Kidney (tissue), 14 donors: ENCODE results near the gene LRFN4. TPM values are rescaled to one million over a fixed set of nuclear protein-coding genes. Genes with fewer than 3 reads are reported as not detected.

Source experiments
- DNase-seq, 5 donors: peaks; one replicate each; pipeline ENCODE4 v3.0.0-alpha.2; 2013 to 2020
- FAIRE-seq: peaks from 2 replicates; lab custom pipeline; 2012; peaks lifted over from hg19 to GRCh38; lab: Jason Lieb, UNC
- H3K27ac ChIP-seq, 2 donors: one replicate each; pipeline ENCODE4 v1.7.0; 2013; ENCODE audit warnings: low read depth in 2 of 2, low read length in 2 of 2, inconsistent platforms in 1 of 2
- H3K27me3 ChIP-seq: one replicate; pipeline ENCODE4 v1.7.1; 2013; ENCODE audit warnings: low read length, inconsistent platforms; ENCODE audit not compliant: control insufficient read depth, insufficient read depth
- H3K36me3 ChIP-seq, 3 donors: one replicate each; pipeline versions ENCODE4 v1.7.0 to v1.7.1; 2013; ENCODE audit warnings: low read length in 3 of 3, control low read depth in 1 of 3, inconsistent platforms in 1 of 3; ENCODE audit not compliant: insufficient read depth in 3 of 3, control insufficient read depth in 2 of 3
- H3K4me1 ChIP-seq, 3 donors: one replicate each; pipeline versions ENCODE4 v1.7.0 to v1.7.1; 2013; ENCODE audit warnings: low read length in 3 of 3, inconsistent platforms in 1 of 3, low read depth in 1 of 3; ENCODE audit not compliant: control insufficient read depth in 2 of 3, insufficient read depth in 2 of 3
- H3K4me3 ChIP-seq, 3 donors: one replicate each; pipeline versions ENCODE4 v1.7.0 to v1.8.1; 2013; ENCODE audit warnings: low read length in 3 of 3, control low read depth in 1 of 3, inconsistent platforms in 1 of 3
- H3K9ac ChIP-seq, 3 donors: one replicate each; pipeline versions ENCODE4 v1.7.0 to v1.7.1; 2013; ENCODE audit warnings: low read length in 3 of 3, control low read depth in 1 of 3, inconsistent platforms in 1 of 3
- H3K9me3 ChIP-seq, 3 donors: one replicate each; pipeline versions ENCODE4 v1.7.0 to v1.7.1; 2013; ENCODE audit warnings: low read length in 3 of 3, control low read depth in 1 of 3, inconsistent platforms in 1 of 3; ENCODE audit not compliant: control insufficient read depth in 2 of 3, insufficient read depth in 1 of 3
- intact Hi-C: fragments of 100-400 bp; cut with DNase I; formaldehyde crosslinking; loops from one replicate; pipeline ENCODE4 v1.11.1; 2022
- polyA plus RNA-seq: library from polyadenylated mRNA; stranded (reverse); fragments of 350-450 nt; fragmentation: Illumina TruSeq; extraction: RNeasy Lipid Tissue Mini Kit (QIAGEN cat#74804); gene quantifications from one replicate; pipeline ENCODE4 v1.2.3, GENCODE V29; 2014; ENCODE audit warnings: low read depth, low replicate concordance; ENCODE audit not compliant: insufficient read depth
- total RNA-seq: library from RNA; stranded (reverse); fragmentation: NEBNext Ultra II Directional; extraction: Animal tissue kit (Norgen Biotek cat#: 25700); gene quantifications from one replicate; pipeline ENCODE4 v1.2.1, GENCODE V29; 2021
- TF ChIP-seq, protein P1 (sequence below): IDR thresholded peaks from 3 replicates; pipeline ENCODE4 v1.5.1; 2012; ENCODE audit warnings: mild to moderate bottlenecking, moderate library complexity, borderline replicate concordance; ENCODE audit not compliant: insufficient read depth; ENCODE audit errors: extremely low read depth
- donor health status: control.
- donor health status: control.
- donor health status: control.
- donor health status: control.
- donor health status: control.
- donor health status: DM: yes; HTN: yes; CAD: no.
- donor health status: Normal renal cell carcinoma (clear cell type).

The LRFN4 gene
- total and polyA plus RNA-seq, 2 donors from 2014 or later = 6.8 to 22.3 TPM

DNA sequence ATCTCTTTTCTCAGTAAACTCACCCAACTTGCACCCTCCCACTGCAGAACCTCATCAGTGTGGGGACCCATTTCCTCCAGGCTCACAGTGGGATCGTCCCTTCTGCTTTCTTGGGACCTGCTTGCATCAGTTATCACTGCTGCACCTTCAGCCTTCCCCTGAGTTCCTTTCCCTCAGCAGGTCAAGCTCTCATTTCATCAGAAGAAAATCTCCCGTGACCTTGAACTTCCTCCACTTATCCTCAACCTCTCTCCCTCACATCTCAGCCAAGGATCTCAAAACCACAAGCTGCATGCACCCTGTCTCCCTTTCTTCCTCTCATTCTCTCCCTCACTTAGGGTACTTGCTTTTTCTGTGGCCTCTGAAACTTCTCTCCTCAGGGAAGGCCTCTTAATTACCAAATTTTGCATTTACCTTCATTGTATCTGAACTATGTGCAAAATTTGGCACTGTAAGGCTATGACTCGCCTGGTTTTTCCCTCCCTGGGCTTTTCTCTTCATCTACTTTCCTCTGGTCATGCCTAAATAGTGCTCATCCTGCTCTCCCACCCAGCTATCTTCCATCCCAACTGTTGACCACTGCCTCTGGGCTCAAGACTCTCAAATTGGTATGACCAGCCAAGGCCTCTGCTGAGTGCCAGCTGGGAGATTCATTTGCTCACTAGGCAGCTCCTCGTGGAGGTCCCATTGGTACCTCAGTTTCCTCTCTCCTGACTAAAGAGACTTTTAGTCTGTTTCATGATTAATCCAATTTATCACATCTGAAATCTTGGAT lies 16.4 kb upstream of the LRFN4 start:
- Histone ChIP-seq H3K9me3 (no peaks in the 10 kb centered on the region), H3K27ac (no peak overlapping the region), H3K4me1 (peaks cover 0 to 14% (median 0%) of the 10 kb centered on the region in 3 donors), H3K27me3 (no peaks in the 10 kb centered on the region), H3K36me3 (peaks cover 0 to 6% (median 5%) of the 10 kb centered on the region in 3 donors), H3K4me3 (no peak overlapping the region), H3K9ac (no peak overlapping the region)
- intact Hi-C loops = no loop called here
- DNase-seq (peak in 1 of 5 donors; percentile 27), FAIRE-seq (no peak)
- TF ChIP-seq, protein P1, sequence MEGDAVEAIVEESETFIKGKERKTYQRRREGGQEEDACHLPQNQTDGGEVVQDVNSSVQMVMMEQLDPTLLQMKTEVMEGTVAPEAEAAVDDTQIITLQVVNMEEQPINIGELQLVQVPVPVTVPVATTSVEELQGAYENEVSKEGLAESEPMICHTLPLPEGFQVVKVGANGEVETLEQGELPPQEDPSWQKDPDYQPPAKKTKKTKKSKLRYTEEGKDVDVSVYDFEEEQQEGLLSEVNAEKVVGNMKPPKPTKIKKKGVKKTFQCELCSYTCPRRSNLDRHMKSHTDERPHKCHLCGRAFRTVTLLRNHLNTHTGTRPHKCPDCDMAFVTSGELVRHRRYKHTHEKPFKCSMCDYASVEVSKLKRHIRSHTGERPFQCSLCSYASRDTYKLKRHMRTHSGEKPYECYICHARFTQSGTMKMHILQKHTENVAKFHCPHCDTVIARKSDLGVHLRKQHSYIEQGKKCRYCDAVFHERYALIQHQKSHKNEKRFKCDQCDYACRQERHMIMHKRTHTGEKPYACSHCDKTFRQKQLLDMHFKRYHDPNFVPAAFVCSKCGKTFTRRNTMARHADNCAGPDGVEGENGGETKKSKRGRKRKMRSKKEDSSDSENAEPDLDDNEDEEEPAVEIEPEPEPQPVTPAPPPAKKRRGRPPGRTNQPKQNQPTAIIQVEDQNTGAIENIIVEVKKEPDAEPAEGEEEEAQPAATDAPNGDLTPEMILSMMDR = no peak

DNA sequence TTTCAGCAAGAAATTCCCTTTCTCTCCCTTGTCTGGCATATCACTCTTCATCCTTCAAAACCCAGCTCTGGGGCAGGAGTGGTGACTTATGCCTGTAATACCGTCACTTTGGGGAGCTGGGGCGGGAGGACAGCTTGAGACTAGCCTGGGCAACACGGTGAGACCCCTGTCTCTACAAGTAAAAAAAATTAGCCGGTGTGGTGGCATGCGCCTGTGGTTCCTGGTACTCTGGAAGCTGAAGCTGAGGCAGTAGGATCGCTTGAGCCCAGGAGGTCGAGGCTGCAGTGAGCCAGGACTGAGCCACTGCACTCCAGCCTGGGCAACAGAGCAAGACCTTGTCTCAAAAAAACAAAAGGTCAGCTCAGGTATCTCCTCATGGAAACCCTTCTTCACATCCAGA lies 15.0 kb upstream of the LRFN4 start:
- peak overlapping the region in 2 of 3 donors; percentile 82 to 96 for H3K9ac ChIP-seq
- no peaks in the 10 kb centered on the region for H3K9me3 ChIP-seq
- TF ChIP-seq, protein P1 = no peak
- H3K27ac ChIP-seq = no peak overlapping the region
- H3K4me1 ChIP-seq = peaks cover 0 to 14% (median 0%) of the 10 kb centered on the region in 3 donors
- DNase-seq = peak in 1 of 5 donors; percentile 67
- no peaks in the 10 kb centered on the region for H3K27me3 ChIP-seq
- FAIRE-seq = no peak
- peak overlapping the region in 2 of 3 donors; percentile 80 to 83 for H3K4me3 ChIP-seq
- intact Hi-C loops = no loop called here
- peaks cover 0 to 8% (median 5%) of the 10 kb centered on the region in 3 donors for H3K36me3 ChIP-seq

DNA sequence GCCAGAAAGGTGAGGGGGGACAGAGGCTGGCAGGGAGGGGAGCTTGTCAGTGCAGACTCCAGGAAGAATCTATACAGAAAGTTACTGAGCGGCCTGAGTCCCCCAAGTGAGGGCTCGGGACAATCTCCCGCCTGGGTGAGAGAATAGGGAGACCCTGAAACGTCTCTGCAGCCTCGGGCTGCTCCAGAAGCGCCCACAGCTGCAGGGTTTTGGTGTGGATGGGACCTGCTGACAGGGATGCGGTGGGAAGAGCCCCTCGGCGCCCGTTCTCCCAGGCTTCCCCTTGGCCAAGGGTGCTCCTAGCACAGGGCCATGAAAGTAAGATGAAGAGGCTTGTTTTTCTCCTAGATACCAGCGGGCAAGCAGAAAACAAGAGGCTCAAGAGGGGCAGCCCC lies 14.4 kb upstream of the LRFN4 start:
- peak overlapping the region; percentile 96 for H3K27ac ChIP-seq
- no peaks in the 10 kb centered on the region for H3K27me3 ChIP-seq
- H3K36me3 ChIP-seq = peaks cover 0 to 8% (median 5%) of the 10 kb centered on the region in 3 donors
- peaks cover 0 to 14% (median 0%) of the 10 kb centered on the region in 3 donors for H3K4me1 ChIP-seq
- DNase-seq = peak in 2 of 5 donors; percentile 59 to 63
- intact Hi-C loops = no loop called here
- no peaks in the 10 kb centered on the region for H3K9me3 ChIP-seq
- TF ChIP-seq, protein P1 = no peak
- H3K4me3 ChIP-seq = peak overlapping the region; percentile 68 to 83 (median 80)
- no peak for FAIRE-seq
- H3K9ac ChIP-seq = peak overlapping the region; percentile 45 to 96 (median 82)
